Mucosa of descending colon (tissue), 3 donors: ENCODE measurements around the gene TCEANC2. TPM values are rescaled to one million over a fixed set of nuclear protein-coding genes. Genes with fewer than 3 reads are reported as not detected.
"Not testable (repeated sequence)": the region's sequence is repeated elsewhere in the genome, so short reads cannot be mapped to it uniquely, and the experiment has no call there.

ENCODE experiments used
- ATAC-seq: fragments of 200-7000 bp; cut with Tn5 transposase; one replicate; pipeline ENCODE4 v1.9.1; 2020; ENCODE audit warnings: mild to moderate bottlenecking, moderate library complexity
- DNase-seq, 3 donors: peaks; one replicate each; pipeline ENCODE4 v3.0.0-alpha.2; 2020
- H3K36me3 ChIP-seq: fragments of 200-600 bp; one replicate; pipeline ENCODE4 v1.8.0; 2021; ENCODE audit warnings: low read depth, mild to moderate bottlenecking
- H3K4me1 ChIP-seq: fragments of 200-600 bp; one replicate; pipeline ENCODE4 v1.8.0; 2021; ENCODE audit warnings: low read depth, mild to moderate bottlenecking
- H3K4me3 ChIP-seq: fragments of 200-600 bp; one replicate; pipeline ENCODE4 v1.8.0; 2021; ENCODE audit warnings: mild to moderate bottlenecking
- H3K9me3 ChIP-seq: fragments of 200-600 bp; one replicate; pipeline ENCODE4 v1.8.0; 2021; ENCODE audit warnings: mild to moderate bottlenecking
- CTCF ChIP-seq: fragments of 200-600 bp; IDR thresholded peaks from one replicate; pipeline ENCODE4 v1.8.0; 2022; ENCODE audit warnings: antibody characterized with exemption, mild to moderate bottlenecking
- intact Hi-C, 2 donors: fragments of 100-400 bp; cut with DNase I in 1 of 2; cut with micrococcal nuclease in 1 of 2; formaldehyde crosslinking; loops; one replicate each; pipeline versions ENCODE4 v1.11.0 to v1.11.1; 2022; cut with DNase I, micrococcal nuclease
- long read RNA-seq, 2 donors: library from polyadenylated mRNA; unstranded; transcript quantifications; one replicate each; pipeline ENCODE4 v2.0.0, GENCODE V29; 2019 to 2021
- total RNA-seq, 3 donors: library from RNA; stranded (reverse); fragmentation: NEBNext Ultra II Directional in 2 of 3; extraction: Animal tissue kit (Norgen Biotek cat#: 25700) in 2 of 3; gene quantifications; one replicate each; pipeline versions ENCODE4 v1.2.1 to v1.2.4, GENCODE V29; 2021 to 2023
- donor health status: DM: no; HTN: no; CAD: no; lungs with moderate emphysema.
- donor health status: DM: no; HTN: no; CAD: no.
- donor health status: DM: no; HTN: yes; CAD: no.

TCEANC2 gene
- 1 to 10 TPM; 4.5 to 8.6 (median 6.0) TPM for total RNA-seq
- long read RNA-seq, donor 1, full-length matches to known transcripts, result 1 of 2 reads
- long read RNA-seq, donor 1, partial matches to known transcripts, result 0 of 2 reads
- long read RNA-seq, donor 1, other reads (novel, unspliced or antisense), result 1 of 2 reads
- long read RNA-seq, donor 2, partial matches to known transcripts, result 1 of 2 reads
- long read RNA-seq, donor 2, other reads (novel, unspliced or antisense), result 1 of 2 reads

GRCh38 chr1:54052934-54053744, at the start of gene TCEANC2, which contains the start of gene TMEM59:
Gene TCEANC2, plus strand, starts transcription at chr1:54053608. Its CDS starts 815 bp downstream, at chr1:54054423.
Gene TMEM59, minus strand, starts transcription at chr1:54053204. Its CDS starts 16 bp downstream, at chr1:54053188.
- ATAC-seq, result peak; percentile 92

GRCh38 chr1:54003750-54004480, 49.5 kb upstream of the TCEANC2 start:
- H3K9me3 ChIP-seq, intact Hi-C loops, H3K4me1 ChIP-seq, ATAC-seq, DNase-seq, H3K4me3 ChIP-seq, H3K36me3 ChIP-seq: not testable (repeated sequence)

More at GRCh38 chr1:54052934-54053744, at the start of gene TCEANC2, which contains the start of gene TMEM59:
- no peaks in the 10 kb centered on the region for H3K36me3 ChIP-seq
- peaks cover 39% of the 10 kb centered on the region for H3K4me1 ChIP-seq
- TF ChIP-seq CTCF, result no peak
- intact Hi-C loops, result no loop called here
- peak; percentile 98 to 99 (median 98) for DNase-seq
- H3K4me3 ChIP-seq, result peak within 1 kb of the TSS; percentile 92
- no peaks in the 10 kb centered on the region for H3K9me3 ChIP-seq

GRCh38 chr1:54004481-54005049, 48.8 kb upstream of the TCEANC2 start:
- H3K4me3 ChIP-seq, result no peak overlapping the region
- H3K36me3 ChIP-seq, result no peaks in the 10 kb centered on the region
- no peak for TF ChIP-seq CTCF
- intact Hi-C loops, result no loop called here
- H3K4me1 ChIP-seq, result no peaks in the 10 kb centered on the region
- no peak for DNase-seq
- H3K9me3 ChIP-seq, result no peaks in the 10 kb centered on the region
- no peak for ATAC-seq

GRCh38 chr1:54006508-54006907, 46.9 kb upstream of the TCEANC2 start:
- no peaks in the 10 kb centered on the region for H3K36me3 ChIP-seq
- no peak for TF ChIP-seq CTCF
- no peaks in the 10 kb centered on the region for H3K4me1 ChIP-seq
- no peak for ATAC-seq
- no peak overlapping the region for H3K4me3 ChIP-seq
- DNase-seq, result no peak
- intact Hi-C loops, result no loop called here
- no peaks in the 10 kb centered on the region for H3K9me3 ChIP-seq

GRCh38 chr1:54007613-54008012, 45.8 kb upstream of the TCEANC2 start:
- intact Hi-C loops, result no loop called here
- no peak for ATAC-seq
- Histone ChIP-seq H3K4me3 (no peak overlapping the region), H3K9me3 (no peaks in the 10 kb centered on the region), H3K4me1 (no peaks in the 10 kb centered on the region), H3K36me3 (no peaks in the 10 kb centered on the region)
- no peak for DNase-seq
- TF ChIP-seq CTCF, result no peak
